ENCODE data around the gene GLP2R.
A peak's percentile ranks its signal among the peaks of the same experiment; 100 is the strongest.

GLP2R gene

DNA sequence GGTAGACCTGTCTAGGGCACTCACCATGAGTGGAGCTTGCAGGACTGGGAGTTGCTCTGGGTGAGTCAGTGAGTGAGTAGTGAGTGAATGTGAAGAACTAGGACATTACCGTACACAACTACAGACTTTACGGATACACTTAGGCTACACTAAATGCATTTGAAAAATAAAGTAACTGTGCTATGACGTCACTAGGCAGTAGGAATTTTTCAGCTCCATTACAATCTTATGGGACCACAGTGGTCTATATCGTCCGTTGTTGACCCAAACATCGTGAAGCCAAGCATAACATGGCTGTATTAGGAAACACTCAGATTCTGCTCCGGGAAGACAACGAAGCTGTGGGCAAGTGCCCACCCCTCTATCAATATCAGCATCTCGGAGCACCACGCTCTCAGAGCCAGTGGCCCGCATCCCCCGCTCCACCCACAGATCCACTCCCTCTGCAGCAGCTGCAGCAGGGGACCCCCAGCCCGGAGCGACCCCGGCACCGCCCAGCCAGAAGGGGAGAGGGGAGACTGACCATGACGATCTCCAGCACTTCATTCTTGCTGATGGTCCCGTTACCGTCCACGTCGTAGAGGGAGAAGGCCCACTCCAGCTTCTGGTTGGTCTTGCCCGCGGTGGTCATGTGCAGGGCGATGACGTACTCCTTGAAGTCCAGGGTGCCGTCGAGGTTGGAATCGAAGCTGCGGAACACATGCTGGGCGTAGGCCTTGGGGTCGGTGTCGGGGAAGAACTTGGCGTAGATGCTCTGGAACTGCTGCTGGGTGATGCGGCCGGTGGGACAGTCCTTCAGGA lies 78.8 kb downstream of the GLP2R start:
- H3K4me3 ChIP-seq (ENCODE audit: low read length) = no peak overlapping the region
- TF ChIP-seq CTCF (conservative IDR thresholded peaks at IDR 0.05; ENCODE audit: low read length) = no peak
- DNase-seq (ENCODE audit: low read depth) = no peak

GRCh38 chr17:9905078-9905415 lies 79.3 kb downstream of the GLP2R start, which contains the start of gene RCVRN:
TSS of gene RCVRN (minus strand) at chr17:9905271. CDS start at chr17:9905180, 91 bp downstream.
- no peak within 1 kb of the TSS for H3K4me3 ChIP-seq (ENCODE audit: low read length)
- DNase-seq (ENCODE audit: low read depth) = no peak
- no peak for TF ChIP-seq CTCF (conservative IDR thresholded peaks at IDR 0.05; ENCODE audit: low read length)

- peak; percentile 16 for DNase-seq (ENCODE audit: low read depth)
- TF ChIP-seq CTCF (conservative IDR thresholded peaks at IDR 0.05; ENCODE audit: low read length) = peak; percentile 59
- no peak overlapping the region for H3K4me3 ChIP-seq (ENCODE audit: low read length)
Observed at GRCh38 chr17:9905902-9906301, 80.2 kb downstream of the GLP2R start.

GRCh38 chr17:9906616-9907015 lies 80.9 kb downstream of the GLP2R start:
- no peak overlapping the region for H3K4me3 ChIP-seq (ENCODE audit: low read length)
- DNase-seq (ENCODE audit: low read depth) = no peak
- no peak for TF ChIP-seq CTCF (conservative IDR thresholded peaks at IDR 0.05; ENCODE audit: low read length)

DNA sequence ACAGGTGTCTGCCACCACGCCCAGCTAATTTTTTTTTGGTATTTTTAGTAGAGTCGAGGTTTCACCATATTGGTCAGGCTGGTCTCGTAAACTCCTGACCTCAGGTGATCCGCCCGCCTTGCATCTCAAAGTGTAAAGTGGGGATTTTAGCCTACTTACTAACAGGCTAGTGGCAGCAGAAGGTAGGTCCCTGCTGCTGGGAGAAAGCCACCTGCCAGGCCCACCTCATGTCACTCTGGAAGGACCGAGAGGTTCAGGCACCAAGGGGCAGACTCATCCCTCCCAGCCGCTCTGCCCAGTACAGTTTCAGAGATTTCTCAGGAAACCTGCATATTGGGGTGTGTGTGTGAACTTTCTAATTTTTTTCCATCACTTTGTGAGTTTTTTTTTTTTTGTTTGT lies 81.4 kb downstream of the GLP2R start:
- DNase-seq (ENCODE audit: low read depth) = no peak
- H3K4me3 ChIP-seq (ENCODE audit: low read length) = no peak overlapping the region
- no peak for TF ChIP-seq CTCF (conservative IDR thresholded peaks at IDR 0.05; ENCODE audit: low read length)

DNA sequence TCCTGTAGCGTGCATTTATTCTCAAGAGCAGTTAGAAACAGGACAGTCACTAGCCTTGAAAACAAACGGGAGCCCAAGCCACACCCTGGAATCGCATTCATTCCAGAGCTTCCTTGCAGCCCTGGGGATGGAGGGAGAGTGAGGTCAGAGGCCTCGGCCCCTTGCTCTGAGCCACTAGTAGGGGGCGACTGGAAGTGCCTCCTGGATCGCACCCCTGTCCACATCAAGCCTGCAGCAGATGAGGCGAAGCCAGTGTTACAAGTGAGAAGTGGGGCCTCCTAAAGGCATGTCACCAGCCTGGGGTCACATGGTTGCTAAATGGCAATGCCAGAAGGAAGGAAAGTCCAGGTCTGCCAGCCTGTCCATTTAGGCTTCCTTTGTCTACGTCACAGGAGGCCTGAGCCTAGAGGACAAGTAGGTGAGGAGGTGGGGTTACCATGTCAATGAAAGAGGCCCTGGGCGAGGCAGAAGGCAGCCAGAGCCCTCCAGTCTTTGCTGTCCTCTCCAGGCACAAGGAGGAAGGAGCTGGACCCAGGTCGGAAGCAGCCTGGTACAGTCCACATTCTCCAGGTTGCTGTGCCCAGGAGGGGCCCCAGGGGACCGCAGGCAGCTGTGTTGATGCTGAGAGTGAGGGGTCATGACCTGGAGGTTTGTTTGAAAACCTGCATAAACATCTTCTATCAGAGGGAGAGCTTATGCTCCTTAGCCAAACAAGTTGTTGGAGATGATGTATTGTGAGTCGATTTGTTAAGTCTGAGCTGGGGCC lies 82.3 kb downstream of the GLP2R start:
- TF ChIP-seq CTCF (conservative IDR thresholded peaks at IDR 0.05; ENCODE audit: low read length) = no peak
- no peak overlapping the region for H3K4me3 ChIP-seq (ENCODE audit: low read length)
- no peak for DNase-seq (ENCODE audit: low read depth)

- no peak for DNase-seq (ENCODE audit: low read depth)
- no peak for TF ChIP-seq CTCF (conservative IDR thresholded peaks at IDR 0.05; ENCODE audit: low read length)
- no peak overlapping the region for H3K4me3 ChIP-seq (ENCODE audit: low read length)
Observed at GRCh38 chr17:9908649-9909042, 82.9 kb downstream of the GLP2R start.
